IPS-20b (cell line): ENCODE data around the gene MAP2.
"Not testable (repeated sequence)": the region's sequence is repeated elsewhere in the genome, so short reads cannot be mapped to it uniquely, and the experiment has no call there.

ENCODE experiments used
- H3K27ac ChIP-seq: one replicate; pipeline ENCODE4 v1.5.1; 2013; ENCODE audit warnings: low read length
- H3K27me3 ChIP-seq: 2 replicates; pipeline ENCODE4 v1.6.1; 2013; ENCODE audit warnings: mild to moderate bottlenecking, low read length, inconsistent platforms; ENCODE audit not compliant: insufficient read depth
- H3K36me3 ChIP-seq: 2 replicates; pipeline ENCODE4 v1.6.1; 2013; ENCODE audit warnings: low read depth, mild to moderate bottlenecking, inconsistent platforms, low read length, moderate library complexity; ENCODE audit not compliant: insufficient read depth
- H3K4me1 ChIP-seq: 2 replicates; pipeline ENCODE4 v1.6.1; 2013; ENCODE audit warnings: mild to moderate bottlenecking, control low read depth, inconsistent platforms, low read length, moderate library complexity; ENCODE audit not compliant: insufficient read depth
- H3K4me3 ChIP-seq: 2 replicates; pipeline ENCODE4 v1.5.1; 2013; ENCODE audit warnings: mild to moderate bottlenecking, low read length, inconsistent platforms
- H3K9ac ChIP-seq: 2 replicates; pipeline ENCODE4 v1.6.1; 2013; ENCODE audit warnings: low read depth, mild to moderate bottlenecking, inconsistent platforms, low read length, moderate library complexity
- H3K9me3 ChIP-seq: 2 replicates; pipeline ENCODE4 v1.6.1; 2013; ENCODE audit warnings: mild to moderate bottlenecking, low read depth, low read length, inconsistent platforms; ENCODE audit not compliant: insufficient read depth

MAP2 gene

GRCh38 chr2:209598227-209598626, 174.4 kb downstream of the MAP2 start:
- H3K4me3 ChIP-seq, H3K27me3 ChIP-seq, H3K9me3 ChIP-seq, H3K9ac ChIP-seq, H3K27ac ChIP-seq, H3K36me3 ChIP-seq: not testable (repeated sequence)
- H3K4me1 ChIP-seq = peaks cover 14% of the 10 kb centered on the region; the same call in 1 of the 2 replicates

GRCh38 chr2:209600341-209601171, 176.7 kb downstream of the MAP2 start:
- Histone ChIP-seq H3K27me3 (no peaks in the 10 kb centered on the region), H3K4me1 (peaks cover 14% of the 10 kb centered on the region; the same call in 1 of the 2 replicates), H3K27ac (no peak overlapping the region), H3K36me3 (no peaks in the 10 kb centered on the region), H3K9me3 (no peaks in the 10 kb centered on the region), H3K4me3 (no peak overlapping the region), H3K9ac (no peak overlapping the region)

- no peaks in the 10 kb centered on the region for H3K9me3 ChIP-seq
- H3K4me3 ChIP-seq = no peak overlapping the region
- H3K27ac ChIP-seq = no peak overlapping the region
- no peaks in the 10 kb centered on the region for H3K27me3 ChIP-seq
- H3K4me1 ChIP-seq = peaks cover 14% of the 10 kb centered on the region; the same call in 1 of the 2 replicates
- no peak overlapping the region for H3K9ac ChIP-seq
- H3K36me3 ChIP-seq = no peaks in the 10 kb centered on the region
Measured at GRCh38 chr2:209601497-209601896, 177.7 kb downstream of the MAP2 start.

GRCh38 chr2:209602259-209602658, 178.4 kb downstream of the MAP2 start:
- H3K9me3 ChIP-seq = no peaks in the 10 kb centered on the region
- H3K36me3 ChIP-seq = no peaks in the 10 kb centered on the region
- H3K27me3 ChIP-seq = no peaks in the 10 kb centered on the region
- no peak overlapping the region for H3K27ac ChIP-seq
- H3K4me3 ChIP-seq = no peak overlapping the region
- H3K4me1 ChIP-seq = peaks cover 14% of the 10 kb centered on the region; the same call in 1 of the 2 replicates
- H3K9ac ChIP-seq = no peak overlapping the region

- Histone ChIP-seq H3K4me3 (no peak overlapping the region), H3K27me3 (no peaks in the 10 kb centered on the region), H3K4me1 (peaks cover 21% of the 10 kb centered on the region; the same call in 1 of the 2 replicates), H3K9me3 (no peaks in the 10 kb centered on the region), H3K9ac (no peak overlapping the region), H3K36me3 (no peaks in the 10 kb centered on the region), H3K27ac (no peak overlapping the region)
Measured at GRCh38 chr2:209609531-209609930, 185.7 kb downstream of the MAP2 start.

GRCh38 chr2:209610631-209611030, 186.8 kb downstream of the MAP2 start:
- no peaks in the 10 kb centered on the region for H3K9me3 ChIP-seq
- peaks cover 26% of the 10 kb centered on the region; the same call in 1 of the 2 replicates for H3K4me1 ChIP-seq
- no peak overlapping the region for H3K27ac ChIP-seq
- no peak overlapping the region for H3K4me3 ChIP-seq
- no peak overlapping the region for H3K9ac ChIP-seq
- no peaks in the 10 kb centered on the region for H3K27me3 ChIP-seq
- no peaks in the 10 kb centered on the region for H3K36me3 ChIP-seq

- Histone ChIP-seq H3K9me3 (peaks cover 9% of the 10 kb centered on the region; the same call in 1 of the 2 replicates), H3K27ac (peak overlapping the region; percentile 12), H3K27me3 (no peaks in the 10 kb centered on the region), H3K4me1 (peaks cover 31% of the 10 kb centered on the region; the same call in 1 of the 2 replicates), H3K36me3 (no peaks in the 10 kb centered on the region; the same call in 1 of the 2 replicates), H3K4me3 (peak overlapping the region; percentile 45; the same call in 1 of the 2 replicates), H3K9ac (peak overlapping the region; percentile 53; the same call in 1 of the 2 replicates)
Measured at GRCh38 chr2:209613649-209614305, 189.9 kb downstream of the MAP2 start.

GRCh38 chr2:209614690-209615369, 191.0 kb downstream of the MAP2 start:
- peak overlapping the region; percentile 19 for H3K27ac ChIP-seq

GRCh38 chr2:209619782-209620181, 195.9 kb downstream of the MAP2 start:
- H3K27ac ChIP-seq = no peak overlapping the region
- H3K9ac ChIP-seq = no peak overlapping the region
- H3K27me3 ChIP-seq = no peaks in the 10 kb centered on the region
- peaks cover 10% of the 10 kb centered on the region for H3K4me1 ChIP-seq
- peaks cover 9% of the 10 kb centered on the region; the same call in 1 of the 2 replicates for H3K9me3 ChIP-seq
- H3K36me3 ChIP-seq = no peaks in the 10 kb centered on the region; the same call in 1 of the 2 replicates
- no peak overlapping the region for H3K4me3 ChIP-seq

More at GRCh38 chr2:209614690-209615369, 191.0 kb downstream of the MAP2 start:
- Histone ChIP-seq H3K9me3 (peaks cover 9% of the 10 kb centered on the region; the same call in 1 of the 2 replicates), H3K36me3 (no peaks in the 10 kb centered on the region; the same call in 1 of the 2 replicates), H3K4me1 (peaks cover 31% of the 10 kb centered on the region; the same call in 1 of the 2 replicates), H3K9ac (peak overlapping the region; percentile 53; the same call in 1 of the 2 replicates), H3K27me3 (no peaks in the 10 kb centered on the region), H3K4me3 (peak overlapping the region; percentile 45; the same call in 1 of the 2 replicates)

- H3K27ac ChIP-seq = no peak overlapping the region
- no peaks in the 10 kb centered on the region for H3K36me3 ChIP-seq
- H3K9ac ChIP-seq = no peak overlapping the region
- H3K4me1 ChIP-seq = peaks cover 5% of the 10 kb centered on the region
- no peak overlapping the region for H3K4me3 ChIP-seq
- H3K27me3 ChIP-seq = no peaks in the 10 kb centered on the region
- no peaks in the 10 kb centered on the region for H3K9me3 ChIP-seq
Measured at GRCh38 chr2:209624192-209624938, 200.5 kb downstream of the MAP2 start.

- no peak overlapping the region for H3K27ac ChIP-seq
- no peaks in the 10 kb centered on the region for H3K9me3 ChIP-seq
- peaks cover 11% of the 10 kb centered on the region for H3K4me1 ChIP-seq
- no peak overlapping the region for H3K4me3 ChIP-seq
- H3K36me3 ChIP-seq = no peaks in the 10 kb centered on the region
- no peaks in the 10 kb centered on the region for H3K27me3 ChIP-seq
- no peak overlapping the region for H3K9ac ChIP-seq
Measured at GRCh38 chr2:209629597-209629996, 205.8 kb downstream of the MAP2 start.
